Spleen (tissue), 11 donors: Measurements from ENCODE around the gene RELCH. TPM values are rescaled to one million over a fixed set of nuclear protein-coding genes. Genes with fewer than 3 reads are reported as not detected.

Source experiments
- DNase-seq: peaks from one replicate; pipeline ENCODE4 v3.0.0-alpha.2; 2020
- H3K27ac ChIP-seq, 8 donors: fragments of 200-600 bp; sonication (generic) in 7 of 8; 1 replicate in 4 of 8; 2 replicates in 4 of 8; pipeline versions ENCODE4 v1.5.0 to v1.8.0; 2016 to 2021; ENCODE audit warnings: inconsistent platforms in 4 of 8, mild to moderate bottlenecking in 4 of 8, moderate library complexity in 1 of 8
- H3K27me3 ChIP-seq, 7 donors: fragments of 200-600 bp; sonication (generic) in 6 of 7; replicated peaks in 1 of 7; 1 replicate in 4 of 7; 2 replicates in 3 of 7; pipeline versions ENCODE4 v1.5.0 to v1.8.0; 2016 to 2021; ENCODE audit warnings: inconsistent platforms in 3 of 7, mild to moderate bottlenecking in 1 of 7
- H3K36me3 ChIP-seq, 6 donors: fragments of 200-600 bp; sonication (generic) in 5 of 6; 1 replicate in 4 of 6; 2 replicates in 2 of 6; pipeline versions ENCODE4 v1.5.0 to v1.8.0; 2016 to 2021; ENCODE audit warnings: inconsistent platforms in 2 of 6
- H3K4me1 ChIP-seq, 6 donors: fragments of 200-600 bp; sonication (generic) in 5 of 6; 1 replicate in 3 of 6; 2 replicates in 3 of 6; pipeline versions ENCODE4 v1.5.0 to v1.8.0; 2016 to 2021; ENCODE audit warnings: inconsistent platforms in 3 of 6
- H3K4me3 ChIP-seq, 8 donors: fragments of 200-600 bp; sonication (generic) in 7 of 8; 1 replicate in 4 of 8; 2 replicates in 4 of 8; pipeline versions ENCODE4 v1.5.0 to v1.8.0; 2016 to 2021; ENCODE audit warnings: inconsistent platforms in 4 of 8, mild to moderate bottlenecking in 4 of 8, moderate library complexity in 2 of 8
- H3K9me3 ChIP-seq, 8 donors: fragments of 200-600 bp; sonication (generic) in 7 of 8; 1 replicate in 4 of 8; 2 replicates in 4 of 8; pipeline versions ENCODE4 v1.5.0 to v1.8.0; 2016 to 2021; ENCODE audit warnings: inconsistent platforms in 4 of 8
- POLR2A ChIP-seq, 3 donors: fragments of 450-650 bp; IDR thresholded peaks; one replicate each; pipeline ENCODE4 v1.5.1; 2017; ENCODE audit warnings: antibody characterized with exemption in 3 of 3, mild to moderate bottlenecking in 1 of 3
- POLR2AphosphoS5 ChIP-seq, 3 donors: sonication (generic); formaldehyde crosslinking; IDR thresholded peaks; one replicate each; pipeline ENCODE4 v1.5.1; 2017; ENCODE audit warnings: antibody characterized with exemption in 3 of 3
- WGBS, 5 donors: extraction: QIAGEN DNeasy Blood & Tissue Kit in 3 of 5; methylation state at CpG; one replicate each; pipeline versions ENCODE4 v1.1.5 to v1.1.7; 2013 to 2018; 5-methylcytosine and 5-hydroxymethylcytosine counted together
- intact Hi-C: fragments of 100-400 bp; cut with DNase I; formaldehyde crosslinking; loops from one replicate; pipeline ENCODE4 v1.15.0; 2023; ENCODE audit warnings: low total_unique reads
- polyA plus RNA-seq, 3 donors: library from polyadenylated mRNA; stranded (reverse); fragments of 200-250 nt; gene quantifications; one replicate each; pipeline ENCODE4 v1.2.1, GENCODE V29; 2013
- total RNA-seq, 7 donors: library from RNA; depleted of rRNA in 3 of 7; stranded (reverse); fragments of >200 nt in 3 of 7; fragmentation: NEBNext Ultra II Directional in 4 of 7; extraction: Animal tissue kit (Norgen Biotek cat#: 25700) in 4 of 7; gene quantifications; one replicate each; pipeline versions ENCODE4 v1.1.0 to v1.2.1, GENCODE V29; 2016 to 2021
- TF ChIP-seq, protein P1 (sequence below), 11 experiments: fragments of 200-600 bp in 7 of 11; fragments of 450-650 bp in 4 of 11; sonication (generic) in 4 of 11; IDR thresholded peaks in 8 of 11; conservative IDR thresholded peaks in 3 of 11; 1 replicate in 7 of 11; 2 replicates in 4 of 11; pipeline versions ENCODE4 v1.4.0 to v1.8.0; 2016 to 2021; ENCODE audit warnings: antibody characterized with exemption in 11 of 11, inconsistent platforms in 4 of 11, mild to moderate bottlenecking in 1 of 11
- donor health status: healthy with polysubstance abuse.
- donor health status: DM: no; HTN: no; CAD: no; lungs with moderate emphysema.
- donor health status: DM: no; HTN: no; CAD: no.
- donor health status: Bipolar disorder and iron deficiency.
- donor health status: healthy.
- donor health status: DM: no; HTN: no; CAD: no.
- donor health status: DM: yes; HTN: yes; CAD: no.

RELCH gene
- total and polyA plus RNA-seq, 10 donors, result 11.8 to 75.1 (median 49.3) TPM

DNA sequence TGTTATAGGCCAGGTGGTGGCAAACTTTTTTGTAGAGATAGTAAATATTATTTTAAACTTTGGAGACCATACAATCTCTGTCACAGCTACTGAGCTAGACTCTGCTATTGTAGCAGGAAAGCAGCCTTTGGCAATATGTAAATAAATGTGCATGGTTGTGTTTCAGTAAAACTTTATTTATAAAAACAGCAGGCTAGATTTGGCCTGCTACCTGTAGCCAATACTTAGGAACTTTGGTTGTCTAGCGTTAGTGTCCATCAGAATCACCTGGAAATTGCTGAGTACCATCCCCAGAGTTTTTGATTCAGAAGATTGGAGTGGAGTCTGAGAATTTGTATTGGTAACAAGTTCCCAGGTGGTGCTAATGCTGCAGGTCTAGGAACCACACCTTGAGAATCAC is 114.3 kb downstream of the RELCH start:
- TF ChIP-seq POLR2AphosphoS5 (IDR thresholded peaks at IDR 0.05), result no peak
- H3K27me3 ChIP-seq, result no peaks in the 10 kb centered on the region
- DNase-seq, result no peak
- 93 to 100% (median 98%) methylated on average over 1 of the region's 1 CpG for WGBS, 5 donors
- peaks cover 3 to 90% (median 43%) of the 10 kb centered on the region in 6 donors for H3K36me3 ChIP-seq
- no peaks in the 10 kb centered on the region for H3K9me3 ChIP-seq
- H3K4me3 ChIP-seq, result no peak overlapping the region
- peaks cover 0 to 6% (median 0%) of the 10 kb centered on the region in 6 donors for H3K4me1 ChIP-seq
- H3K27ac ChIP-seq, result no peak overlapping the region
- intact Hi-C loops, result no loop called here

DNA sequence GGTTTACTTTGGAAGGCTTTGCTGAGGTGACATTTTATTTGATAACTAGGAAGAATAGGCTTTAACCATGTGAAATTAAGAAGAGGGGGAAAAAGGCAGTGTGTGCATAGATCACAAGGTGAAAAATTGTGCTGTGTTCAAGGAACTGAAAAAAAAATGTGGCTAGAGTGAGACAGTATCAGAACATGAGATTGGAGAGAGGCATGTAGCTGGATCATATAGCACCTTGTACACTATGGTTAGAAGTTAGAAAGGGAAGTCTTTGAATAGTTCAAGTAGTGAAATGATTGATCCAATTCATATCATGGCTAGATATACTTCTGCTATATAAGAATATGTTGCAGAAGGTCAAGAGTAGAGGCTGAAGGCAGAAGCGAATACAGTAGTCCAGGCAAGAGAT is 125.8 kb downstream of the RELCH start:
- intact Hi-C loops, result no loop called here
- TF ChIP-seq, protein P1, sequence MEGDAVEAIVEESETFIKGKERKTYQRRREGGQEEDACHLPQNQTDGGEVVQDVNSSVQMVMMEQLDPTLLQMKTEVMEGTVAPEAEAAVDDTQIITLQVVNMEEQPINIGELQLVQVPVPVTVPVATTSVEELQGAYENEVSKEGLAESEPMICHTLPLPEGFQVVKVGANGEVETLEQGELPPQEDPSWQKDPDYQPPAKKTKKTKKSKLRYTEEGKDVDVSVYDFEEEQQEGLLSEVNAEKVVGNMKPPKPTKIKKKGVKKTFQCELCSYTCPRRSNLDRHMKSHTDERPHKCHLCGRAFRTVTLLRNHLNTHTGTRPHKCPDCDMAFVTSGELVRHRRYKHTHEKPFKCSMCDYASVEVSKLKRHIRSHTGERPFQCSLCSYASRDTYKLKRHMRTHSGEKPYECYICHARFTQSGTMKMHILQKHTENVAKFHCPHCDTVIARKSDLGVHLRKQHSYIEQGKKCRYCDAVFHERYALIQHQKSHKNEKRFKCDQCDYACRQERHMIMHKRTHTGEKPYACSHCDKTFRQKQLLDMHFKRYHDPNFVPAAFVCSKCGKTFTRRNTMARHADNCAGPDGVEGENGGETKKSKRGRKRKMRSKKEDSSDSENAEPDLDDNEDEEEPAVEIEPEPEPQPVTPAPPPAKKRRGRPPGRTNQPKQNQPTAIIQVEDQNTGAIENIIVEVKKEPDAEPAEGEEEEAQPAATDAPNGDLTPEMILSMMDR (IDR thresholded peaks at IDR 0.05 in 8 of 11, conservative IDR thresholded peaks at IDR 0.05 in 3 of 11), result no peak
- TF ChIP-seq POLR2A (IDR thresholded peaks at IDR 0.05) (no peak), POLR2AphosphoS5 (IDR thresholded peaks at IDR 0.05) (no peak)
- no peak overlapping the region for H3K4me3 ChIP-seq
- DNase-seq, result no peak
- H3K9me3 ChIP-seq, result no peaks in the 10 kb centered on the region
- no peak overlapping the region for H3K27ac ChIP-seq
- H3K36me3 ChIP-seq, result peaks cover 5 to 33% (median 15%) of the 10 kb centered on the region in 6 donors
- no peaks in the 10 kb centered on the region for H3K27me3 ChIP-seq
- H3K4me1 ChIP-seq, result no peaks in the 10 kb centered on the region
- WGBS, 5 donors, result 95 to 98% (median 97%) methylated on average over 1 of the region's 1 CpG

- peaks cover 0 to 19% (median 0%) of the 10 kb centered on the region in 7 donors for H3K27me3 ChIP-seq
- TF ChIP-seq, protein P1 (IDR thresholded peaks at IDR 0.05 in 8 of 11, conservative IDR thresholded peaks at IDR 0.05 in 3 of 11), result no peak
- TF ChIP-seq POLR2AphosphoS5 (IDR thresholded peaks at IDR 0.05) (no peak), POLR2A (IDR thresholded peaks at IDR 0.05) (no peak)
- DNase-seq, result no peak
- intact Hi-C loops, result no loop called here
- no peak overlapping the region for H3K27ac ChIP-seq
- WGBS, 5 donors, result 65 to 77% (median 75%) methylated on average over 4 of the region's 4 CpGs
- H3K4me3 ChIP-seq, result no peak overlapping the region
- no peaks in the 10 kb centered on the region for H3K4me1 ChIP-seq
- no peaks in the 10 kb centered on the region for H3K9me3 ChIP-seq
- no peaks in the 10 kb centered on the region for H3K36me3 ChIP-seq
Observed at GRCh38 chr18:62318228-62319180, 131.4 kb downstream of the RELCH start.

- DNase-seq, result no peak
- no peak overlapping the region for H3K27ac ChIP-seq
- WGBS, 5 donors, result 40 to 46% (median 43%) methylated on average over 3 of the region's 3 CpGs
- TF ChIP-seq, protein P1 (IDR thresholded peaks at IDR 0.05 in 8 of 11, conservative IDR thresholded peaks at IDR 0.05 in 3 of 11), result no peak
- no peak for TF ChIP-seq POLR2AphosphoS5 (IDR thresholded peaks at IDR 0.05)
- no peak for TF ChIP-seq POLR2A (IDR thresholded peaks at IDR 0.05)
- H3K9me3 ChIP-seq, result no peaks in the 10 kb centered on the region
- peaks cover 8 to 21% (median 18%) of the 10 kb centered on the region in 6 donors for H3K4me1 ChIP-seq
- H3K27me3 ChIP-seq, result peaks cover 3 to 42% (median 16%) of the 10 kb centered on the region in 7 donors
- H3K36me3 ChIP-seq, result no peaks in the 10 kb centered on the region
- H3K4me3 ChIP-seq, result no peak overlapping the region
- intact Hi-C loops, result no loop called here
Observed at GRCh38 chr18:62321201-62321600, 134.1 kb downstream of the RELCH start.
